Caco-2 (cell line): ENCODE measurements around the gene DNER. TPM values are rescaled to one million over a fixed set of nuclear protein-coding genes. Genes with fewer than 3 reads are reported as not detected.

ENCODE experiments used
- BruUV-seq: library from RNA; stranded (reverse); fragments of 400-500 nt; replicated peaks from 2 replicates; lab custom pipeline; 2021; lab: Mats Ljungman, UMichigan
- CTCF ChIA-PET: fragments of 300-600 bp; sonication (Branson Sonifier 250); formaldehyde crosslinking; loops from one replicate; lab custom pipeline; 2022; ENCODE audit warnings: antibody characterized with exemption; lab: Charles Lee
- POLR2A ChIA-PET: fragments of 300-600 bp; sonication (Branson Sonifier 250); formaldehyde crosslinking; loops from one replicate; lab custom pipeline; 2022; ENCODE audit warnings: antibody characterized with exemption; lab: Charles Lee
- DNase-seq, 2 experiments: peaks; one replicate each; pipeline versions ENCODE4 v3.0.0 to v3.0.0-alpha.2; 2020 to 2022
- H3K27me3 ChIP-seq: replicated peaks from 2 replicates; pipeline ENCODE4 v1.6.0; 2011; ENCODE audit warnings: low read length; ENCODE audit not compliant: control insufficient read depth, insufficient read depth
- H3K36me3 ChIP-seq: 2 replicates; pipeline ENCODE4 v1.5.1; 2011; ENCODE audit warnings: low read length; ENCODE audit not compliant: control insufficient read depth, insufficient read depth
- H3K4me1 ChIP-seq: fragments of 250-450 bp; sonication (Bioruptor Pico); 2 replicates; pipeline ENCODE4 v1.5.1; 2020; ENCODE audit warnings: mild to moderate bottlenecking
- H3K4me3 ChIP-seq: 2 replicates; pipeline ENCODE4 v1.5.1; 2011; ENCODE audit warnings: low read depth, mild to moderate bottlenecking, control low read depth, low read length
- H3K9me3 ChIP-seq: fragments of 250-450 bp; sonication (Bioruptor Pico); 2 replicates; pipeline ENCODE4 v1.5.1; 2020; ENCODE audit warnings: mild to moderate bottlenecking, moderate library complexity
- H3K27ac Mint-ChIP-seq: one replicate; pipeline ENCODE4 v1.8.0; 2022; ENCODE audit warnings: mixed read lengths; ENCODE audit not compliant: unreplicated experiment
- H3K27me3 Mint-ChIP-seq: one replicate; pipeline ENCODE4 v1.8.0; 2022; ENCODE audit warnings: mixed read lengths; ENCODE audit not compliant: insufficient read depth, unreplicated experiment
- H3K36me3 Mint-ChIP-seq: one replicate; pipeline ENCODE4 v1.8.0; 2022; ENCODE audit warnings: mild to moderate bottlenecking, mixed read lengths; ENCODE audit not compliant: insufficient read depth, unreplicated experiment
- H3K4me1 Mint-ChIP-seq: one replicate; pipeline ENCODE4 v1.8.0; 2022; ENCODE audit warnings: low read depth, mixed read lengths; ENCODE audit not compliant: unreplicated experiment
- H3K4me3 Mint-ChIP-seq: one replicate; pipeline ENCODE4 v1.8.0; 2022; ENCODE audit warnings: mild to moderate bottlenecking, moderate library complexity, mixed read lengths; ENCODE audit not compliant: unreplicated experiment
- H3K9me3 Mint-ChIP-seq: one replicate; pipeline ENCODE4 v1.8.0; 2022; ENCODE audit warnings: mixed read lengths; ENCODE audit not compliant: unreplicated experiment
- intact Hi-C: fragments of 100-400 bp; cut with micrococcal nuclease; formaldehyde crosslinking; loops from one replicate; pipeline ENCODE4 v1.10.0; 2022; ENCODE audit not compliant: unreplicated experiment
- total RNA-seq: library from RNA; stranded (reverse); gene quantifications from 2 replicates; pipeline ENCODE4 v1.2.3, GENCODE V29; 2022
- TF ChIP-seq, protein P1 (sequence below), 2 experiments: fragments of 200-600 bp in 1 of 2; IDR thresholded peaks; 1 replicate in 1 of 2; 2 replicates in 1 of 2; pipeline versions ENCODE4 v1.5.1 to v1.8.0; 2011 to 2022; ENCODE audit warnings: antibody characterized with exemption in 1 of 2, control low read depth in 1 of 2, inconsistent platforms in 1 of 2, low read depth in 1 of 2, low read length in 1 of 2, mild to moderate bottlenecking in 1 of 2, moderate library complexity in 1 of 2; ENCODE audit not compliant: insufficient read depth in 1 of 2, severe bottlenecking in 1 of 2, unreplicated experiment in 1 of 2

The DNER gene
- total RNA-seq, 1 experiment from 2014 or later, result not detected

DNA sequence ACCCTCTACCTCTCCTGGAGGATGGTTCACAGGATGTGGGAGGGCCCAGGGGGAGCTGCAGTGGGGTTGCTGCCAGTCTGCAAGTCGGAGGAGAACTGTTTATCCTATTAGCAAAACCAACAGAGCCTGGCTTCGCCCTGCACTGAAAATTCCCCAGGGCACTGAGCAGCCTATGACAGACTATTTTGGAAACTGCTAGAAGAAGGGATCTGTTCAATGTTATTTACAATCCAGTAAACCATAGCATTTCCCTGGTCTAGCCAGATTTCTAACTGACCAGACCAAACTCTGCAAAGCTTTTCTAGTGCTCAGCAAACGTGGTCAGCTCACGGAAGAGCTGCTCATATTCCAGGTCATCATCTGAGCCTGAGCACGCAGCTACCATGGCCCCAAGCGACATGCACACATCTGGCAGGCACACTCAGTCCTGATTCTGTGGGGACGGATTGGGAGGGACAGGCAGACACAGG is 378.4 kb downstream of the DNER start:
- BruUV-seq, result no TSS peak
- no peaks in the 10 kb centered on the region for H3K4me1 ChIP-seq
- Mint-ChIP-seq H3K27ac (no peak overlapping the region), H3K27me3 (no peaks in the 10 kb centered on the region), H3K36me3 (no peaks in the 10 kb centered on the region), H3K4me3 (no peak overlapping the region), H3K9me3 (no peaks in the 10 kb centered on the region), H3K4me1 (no peaks in the 10 kb centered on the region)
- H3K9me3 ChIP-seq, result no peaks in the 10 kb centered on the region
- H3K27me3 ChIP-seq, result no peaks in the 10 kb centered on the region
- DNase-seq, result no peak
- no peak overlapping the region for H3K4me3 ChIP-seq
- no peaks in the 10 kb centered on the region for H3K36me3 ChIP-seq
- POLR2A ChIA-PET, result no interaction called here
- CTCF ChIA-PET, result no interaction called here
- intact Hi-C loops, result no loop called here
- TF ChIP-seq, protein P1, sequence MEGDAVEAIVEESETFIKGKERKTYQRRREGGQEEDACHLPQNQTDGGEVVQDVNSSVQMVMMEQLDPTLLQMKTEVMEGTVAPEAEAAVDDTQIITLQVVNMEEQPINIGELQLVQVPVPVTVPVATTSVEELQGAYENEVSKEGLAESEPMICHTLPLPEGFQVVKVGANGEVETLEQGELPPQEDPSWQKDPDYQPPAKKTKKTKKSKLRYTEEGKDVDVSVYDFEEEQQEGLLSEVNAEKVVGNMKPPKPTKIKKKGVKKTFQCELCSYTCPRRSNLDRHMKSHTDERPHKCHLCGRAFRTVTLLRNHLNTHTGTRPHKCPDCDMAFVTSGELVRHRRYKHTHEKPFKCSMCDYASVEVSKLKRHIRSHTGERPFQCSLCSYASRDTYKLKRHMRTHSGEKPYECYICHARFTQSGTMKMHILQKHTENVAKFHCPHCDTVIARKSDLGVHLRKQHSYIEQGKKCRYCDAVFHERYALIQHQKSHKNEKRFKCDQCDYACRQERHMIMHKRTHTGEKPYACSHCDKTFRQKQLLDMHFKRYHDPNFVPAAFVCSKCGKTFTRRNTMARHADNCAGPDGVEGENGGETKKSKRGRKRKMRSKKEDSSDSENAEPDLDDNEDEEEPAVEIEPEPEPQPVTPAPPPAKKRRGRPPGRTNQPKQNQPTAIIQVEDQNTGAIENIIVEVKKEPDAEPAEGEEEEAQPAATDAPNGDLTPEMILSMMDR (IDR thresholded peaks at IDR 0.05; ENCODE audit: insufficient read depth in 1 of 2, low read depth in 1 of 2, low read length in 1 of 2, severe bottlenecking in 1 of 2, unreplicated experiment in 1 of 2), result no peak

DNA sequence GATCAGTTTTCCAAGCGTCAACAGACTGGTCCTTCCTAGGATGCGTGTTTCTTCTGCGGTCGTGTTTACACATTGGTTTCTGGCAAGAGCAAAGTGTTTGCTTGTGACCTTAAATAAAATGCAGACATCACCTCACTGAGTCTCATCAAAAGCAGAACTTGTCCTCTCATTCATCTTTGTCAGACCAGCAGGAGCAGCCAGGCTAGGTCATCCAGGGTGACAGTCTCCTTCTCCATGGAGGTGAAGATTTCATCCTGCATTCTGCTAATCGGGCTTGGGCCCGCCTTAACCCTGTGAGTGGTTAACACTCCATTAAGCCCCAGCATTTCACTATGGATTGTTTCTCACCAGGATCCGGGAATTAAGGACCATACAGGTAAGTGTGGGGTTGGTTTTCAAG is 379.0 kb downstream of the DNER start:
- Histone ChIP-seq H3K9me3 (no peaks in the 10 kb centered on the region), H3K4me1 (no peaks in the 10 kb centered on the region), H3K27me3 (no peaks in the 10 kb centered on the region), H3K36me3 (no peaks in the 10 kb centered on the region), H3K4me3 (no peak overlapping the region)
- no peaks in the 10 kb centered on the region for H3K4me1 Mint-ChIP-seq
- intact Hi-C loops, result no loop called here
- H3K9me3 Mint-ChIP-seq, result no peaks in the 10 kb centered on the region
- H3K27me3 Mint-ChIP-seq, result no peaks in the 10 kb centered on the region
- BruUV-seq, result no TSS peak
- POLR2A ChIA-PET, result no interaction called here
- no peak overlapping the region for H3K27ac Mint-ChIP-seq
- DNase-seq, result no peak
- no peak overlapping the region for H3K4me3 Mint-ChIP-seq
- TF ChIP-seq, protein P1 (IDR thresholded peaks at IDR 0.05; ENCODE audit: insufficient read depth in 1 of 2, low read depth in 1 of 2, low read length in 1 of 2, severe bottlenecking in 1 of 2, unreplicated experiment in 1 of 2), result no peak
- H3K36me3 Mint-ChIP-seq, result no peaks in the 10 kb centered on the region
- CTCF ChIA-PET, result no interaction called here

DNA sequence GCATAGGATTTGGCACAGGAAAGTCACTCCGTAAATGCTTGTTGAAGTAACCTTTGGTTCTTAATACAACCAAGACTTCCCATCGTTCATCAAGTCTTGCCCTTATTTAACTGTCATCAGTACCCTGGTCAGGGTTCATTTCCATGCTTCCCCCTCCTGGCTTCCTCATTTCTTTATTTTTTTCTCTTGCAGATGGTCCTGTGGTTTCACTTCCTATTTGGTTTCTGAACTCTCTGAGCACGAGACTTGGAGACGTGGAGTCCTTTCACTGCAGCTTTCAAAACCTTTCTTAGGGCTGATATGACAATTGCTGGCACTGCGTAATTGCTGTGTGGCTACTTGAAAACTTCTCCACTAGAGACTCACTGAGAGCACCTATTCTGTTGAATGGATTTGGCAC is 383.4 kb downstream of the DNER start:
- Histone ChIP-seq H3K36me3 (no peaks in the 10 kb centered on the region), H3K4me1 (no peaks in the 10 kb centered on the region), H3K9me3 (no peaks in the 10 kb centered on the region), H3K27me3 (no peaks in the 10 kb centered on the region), H3K4me3 (no peak overlapping the region)
- Mint-ChIP-seq H3K4me3 (no peak overlapping the region), H3K36me3 (no peaks in the 10 kb centered on the region), H3K27ac (no peak overlapping the region), H3K9me3 (no peaks in the 10 kb centered on the region), H3K27me3 (no peaks in the 10 kb centered on the region), H3K4me1 (no peaks in the 10 kb centered on the region)
- TF ChIP-seq, protein P1 (IDR thresholded peaks at IDR 0.05; ENCODE audit: insufficient read depth in 1 of 2, low read depth in 1 of 2, low read length in 1 of 2, severe bottlenecking in 1 of 2, unreplicated experiment in 1 of 2), result no peak
- ChIA-PET CTCF (no interaction called here), POLR2A (no interaction called here)
- DNase-seq, result no peak
- no TSS peak for BruUV-seq
- intact Hi-C loops, result no loop called here
